Tibial nerve (tissue), 4 donors: ENCODE data around the gene PPP1R18.

Source experiments
- CTCF ChIP-seq, 5 experiments: fragments of 200-600 bp in 3 of 5; fragments of 450-650 bp in 2 of 5; sonication (generic) in 3 of 5; IDR thresholded peaks; one replicate each; pipeline ENCODE4 v1.5.1; 2016 to 2019; ENCODE audit warnings: antibody characterized with exemption in 5 of 5, mild to moderate bottlenecking in 3 of 5, moderate library complexity in 2 of 5
- EP300 ChIP-seq, 2 donors: sonication (generic); formaldehyde crosslinking; IDR thresholded peaks; one replicate each; pipeline ENCODE4 v1.6.1; 2017; ENCODE audit warnings: antibody characterized with exemption in 2 of 2, mild to moderate bottlenecking in 1 of 2

GRCh38 chr6:30651143-30651542 lies 35.3 kb downstream of the PPP1R18 start:
- TF ChIP-seq CTCF (IDR thresholded peaks at IDR 0.05) (no peak), EP300 (IDR thresholded peaks at IDR 0.05) (no peak)
